Fibroblast of pulmonary artery (primary cell): ENCODE data around the gene FLVCR2.
A peak's percentile ranks its signal among the peaks of the same experiment; 100 is the strongest.

Experiments used
- DNase-seq: peaks from one replicate; pipeline ENCODE4 v3.0.0-alpha.2; 2010; ENCODE audit warnings: low read depth
- H3K4me3 ChIP-seq: replicated peaks from 2 replicates; pipeline ENCODE4 v1.5.1; 2011; ENCODE audit warnings: low read depth, mild to moderate bottlenecking, control low read depth, low read length, moderate library complexity
- CTCF ChIP-seq: IDR thresholded peaks from 2 replicates; pipeline ENCODE4 v1.5.1; 2011; ENCODE audit warnings: mild to moderate bottlenecking, control low read depth, low read length, inconsistent platforms; ENCODE audit errors: missing control alignments

FLVCR2 gene

GRCh38 chr14:75649337-75649736, 70.9 kb downstream of the FLVCR2 start:
- no peak for DNase-seq
- H3K4me3 ChIP-seq = no peak overlapping the region
- no peak for TF ChIP-seq CTCF

GRCh38 chr14:75649773-75650172, 71.4 kb downstream of the FLVCR2 start:
- no peak overlapping the region for H3K4me3 ChIP-seq
- no peak for DNase-seq
- no peak for TF ChIP-seq CTCF

- H3K4me3 ChIP-seq = no peak overlapping the region
- TF ChIP-seq CTCF = no peak
- no peak for DNase-seq
Observed at GRCh38 chr14:75650253-75651058, 72.0 kb downstream of the FLVCR2 start.

- TF ChIP-seq CTCF = no peak
- DNase-seq = no peak
- no peak overlapping the region for H3K4me3 ChIP-seq
Observed at GRCh38 chr14:75653563-75653962, 75.1 kb downstream of the FLVCR2 start.

GRCh38 chr14:75654127-75654732, 75.8 kb downstream of the FLVCR2 start:
- TF ChIP-seq CTCF = peak; percentile 99
- DNase-seq = peak; percentile 77
- no peak overlapping the region for H3K4me3 ChIP-seq

GRCh38 chr14:75655235-75655634, 76.8 kb downstream of the FLVCR2 start:
- TF ChIP-seq CTCF = no peak
- no peak for DNase-seq
- no peak overlapping the region for H3K4me3 ChIP-seq
